ENCODE results near the gene RPLP1.

- TF ChIP-seq CTCF (optimal IDR thresholded peaks at IDR 0.05 in 1 of 3, IDR thresholded peaks at IDR 0.05 in 1 of 3, conservative IDR thresholded peaks at IDR 0.05 in 1 of 3; ENCODE audit: extremely low read depth in 1 of 3, insufficient read depth in 2 of 3, low read length in 3 of 3) (no peak), EZH2 (IDR thresholded peaks at IDR 0.05; ENCODE audit: low read length) (no peak)
Measured at GRCh38 chr15:69421498-69421897, 31.1 kb upstream of the RPLP1 start.
